HL-60 (cell line): ENCODE results near the gene IMPDH1.

Source experiments
- DNase-seq, 2 experiments: peaks; one replicate each; pipeline ENCODE4 v3.0.0-alpha.2; 2010 to 2020; ENCODE audit warnings: low read depth in 1 of 2, low spot score in 1 of 2
- H3K27ac ChIP-seq: fragments of 250-450 bp; sonication (Bioruptor Pico); replicated peaks from 2 replicates; pipeline ENCODE4 v1.5.1; 2020; ENCODE audit warnings: mild to moderate bottlenecking, moderate library complexity
- H3K27me3 ChIP-seq: fragments of 250-450 bp; sonication (Bioruptor Pico); 2 replicates; pipeline ENCODE4 v1.5.1; 2021; ENCODE audit warnings: mild to moderate bottlenecking, moderate library complexity; ENCODE audit not compliant: insufficient read depth, poor library complexity, severe bottlenecking
- H3K4me3 ChIP-seq: replicated peaks from 2 replicates; pipeline ENCODE4 v1.5.1; 2011; ENCODE audit warnings: mild to moderate bottlenecking, control low read depth, low read length; ENCODE audit not compliant: insufficient read depth
- CTCF ChIP-seq: IDR thresholded peaks from one replicate; pipeline ENCODE4 v1.5.1; 2011; ENCODE audit warnings: low read length, control low read depth, inconsistent platforms; ENCODE audit not compliant: insufficient read depth
- GABPA ChIP-seq: IDR thresholded peaks from 2 replicates; pipeline ENCODE4 v1.6.1; 2012; ENCODE audit warnings: low read depth
- POLR2AphosphoS5 ChIP-seq: IDR thresholded peaks from 2 replicates; pipeline ENCODE4 v1.6.1; 2012; ENCODE audit warnings: low read depth
- REST ChIP-seq: IDR thresholded peaks from 2 replicates; pipeline ENCODE4 v1.6.1; 2012; ENCODE audit warnings: low read depth; ENCODE audit not compliant: insufficient replicate concordance
- SPI1 ChIP-seq: IDR thresholded peaks from 2 replicates; pipeline ENCODE4 v1.6.1; 2012; ENCODE audit warnings: low read depth, mild to moderate bottlenecking, borderline replicate concordance

Gene IMPDH1

GRCh38 chr7:128425850-128426249 is 16.1 kb upstream of the IMPDH1 start:
- Histone ChIP-seq H3K4me3 (no peak overlapping the region), H3K27ac (no peak overlapping the region), H3K27me3 (no peaks in the 10 kb centered on the region)
- DNase-seq: peak in 1 of 2 experiments; percentile 77
- TF ChIP-seq REST (no peak), SPI1 (no peak), CTCF (peak; percentile 91), POLR2AphosphoS5 (no peak), GABPA (no peak)

- DNase-seq: no peak
- no peak for TF ChIP-seq REST
- no peak overlapping the region for H3K27ac ChIP-seq
- no peak overlapping the region for H3K4me3 ChIP-seq
- H3K27me3 ChIP-seq: no peaks in the 10 kb centered on the region
These were observed 15.0 kb upstream of the IMPDH1 start for GRCh38 chr7:128424686-128425275.

- DNase-seq: peak in 1 of 2 experiments; percentile 31
- Histone ChIP-seq H3K27me3 (no peaks in the 10 kb centered on the region), H3K27ac (no peak overlapping the region), H3K4me3 (no peak overlapping the region)
- no peak for TF ChIP-seq GABPA
- TF ChIP-seq CTCF: no peak
- TF ChIP-seq SPI1: no peak
- TF ChIP-seq POLR2AphosphoS5: no peak
- TF ChIP-seq REST: no peak
These were observed 13.1 kb upstream of the IMPDH1 start for GRCh38 chr7:128422842-128423241.
